H9 (cell line): Measurements from ENCODE around the gene ST6GALNAC6. TPM values are rescaled to one million over a fixed set of nuclear protein-coding genes. Genes with fewer than 3 reads are reported as not detected.
A peak's percentile ranks its signal among the peaks of the same experiment; 100 is the strongest.

Experiments used
- DNase-seq: peaks from one replicate; pipeline ENCODE4 v3.0.0-alpha.2; 2017
- H2AFZ ChIP-seq: one replicate; pipeline ENCODE4 v1.6.1; 2013; ENCODE audit warnings: mild to moderate bottlenecking, low read length, control low read depth, moderate library complexity
- H2AK5ac ChIP-seq: 2 replicates; pipeline ENCODE4 v1.6.1; 2013; ENCODE audit warnings: low read length, control low read depth, mixed read lengths; ENCODE audit not compliant: insufficient read length
- H2BK120ac ChIP-seq: one replicate; pipeline ENCODE4 v1.6.1; 2013; ENCODE audit warnings: low read depth, mild to moderate bottlenecking, low read length, control low read depth, inconsistent platforms; ENCODE audit not compliant: poor library complexity, severe bottlenecking
- H2BK12ac ChIP-seq: 2 replicates; pipeline ENCODE4 v1.6.1; 2013; ENCODE audit warnings: low read length, control low read depth, mixed read lengths, low read depth; ENCODE audit not compliant: insufficient read length
- H2BK15ac ChIP-seq: 2 replicates; pipeline ENCODE4 v1.6.1; 2013; ENCODE audit warnings: low read depth, low read length, control low read depth
- H2BK20ac ChIP-seq: one replicate; pipeline ENCODE4 v1.6.1; 2013; ENCODE audit warnings: low read depth, mild to moderate bottlenecking, low read length, control low read depth, inconsistent platforms; ENCODE audit not compliant: poor library complexity, severe bottlenecking
- H2BK5ac ChIP-seq: 2 replicates; pipeline ENCODE4 v1.6.1; 2013; ENCODE audit warnings: low read length, control low read depth, mixed read lengths; ENCODE audit not compliant: insufficient read length
- H3K14ac ChIP-seq: 2 replicates; pipeline ENCODE4 v1.6.1; 2013; ENCODE audit warnings: low read length, control low read depth; ENCODE audit not compliant: insufficient read depth
- H3K18ac ChIP-seq: 2 replicates; pipeline ENCODE4 v1.6.1; 2013; ENCODE audit warnings: low read depth, mild to moderate bottlenecking, mixed read lengths, low read length, control low read depth; ENCODE audit not compliant: insufficient read length
- H3K23ac ChIP-seq: 2 replicates; pipeline ENCODE4 v1.6.1; 2013; ENCODE audit warnings: low read length, control low read depth, mixed read lengths, low read depth; ENCODE audit not compliant: insufficient read length
- H3K23me2 ChIP-seq: 2 replicates; pipeline ENCODE4 v1.6.1; 2013; ENCODE audit warnings: low read depth, mild to moderate bottlenecking, mixed read lengths, low read length, control low read depth; ENCODE audit not compliant: insufficient read length, poor library complexity, severe bottlenecking
- H3K27ac ChIP-seq: 2 replicates; pipeline ENCODE4 v1.5.1; 2013; ENCODE audit warnings: low read length, control low read depth, mixed read lengths, low read depth; ENCODE audit not compliant: insufficient read length
- H3K27me3 ChIP-seq: 2 replicates; pipeline ENCODE4 v1.6.1; 2013; ENCODE audit warnings: low read length, control low read depth, inconsistent platforms; ENCODE audit not compliant: insufficient read depth
- H3K4ac ChIP-seq: 2 replicates; pipeline ENCODE4 v1.6.1; 2013; ENCODE audit warnings: low read depth, mild to moderate bottlenecking, control low read depth, inconsistent platforms, low read length, moderate library complexity
- H3K4me1 ChIP-seq: 2 replicates; pipeline ENCODE4 v1.6.1; 2013; ENCODE audit warnings: low read length, control low read depth, inconsistent platforms; ENCODE audit not compliant: insufficient read depth
- H3K4me2 ChIP-seq: 2 replicates; pipeline ENCODE4 v1.6.1; 2013; ENCODE audit warnings: low read length, control low read depth, mixed read lengths; ENCODE audit not compliant: insufficient read length, insufficient read depth
- H3K56ac ChIP-seq: 2 replicates; pipeline ENCODE4 v1.6.1; 2013; ENCODE audit warnings: low read depth, mild to moderate bottlenecking, mixed read lengths, low read length, control low read depth; ENCODE audit not compliant: insufficient read length
- H3K79me1 ChIP-seq: 2 replicates; pipeline ENCODE4 v1.6.1; 2013; ENCODE audit warnings: low read depth, mild to moderate bottlenecking, moderate library complexity, low read length, control low read depth, inconsistent platforms; ENCODE audit not compliant: insufficient read depth, poor library complexity, severe bottlenecking
- H3K79me2 ChIP-seq: 2 replicates; pipeline ENCODE4 v1.6.1; 2013; ENCODE audit warnings: low read length, control low read depth, inconsistent platforms; ENCODE audit not compliant: insufficient read depth
- H3K9ac ChIP-seq: 2 replicates; pipeline ENCODE4 v1.6.1; 2013; ENCODE audit warnings: low read length, control low read depth, mixed read lengths; ENCODE audit not compliant: insufficient read length; ENCODE audit errors: extremely low read depth
- H3K9me3 ChIP-seq: one replicate; pipeline ENCODE4 v1.6.1; 2013; ENCODE audit warnings: low read depth, low read length, inconsistent platforms; ENCODE audit not compliant: control insufficient read depth
- H3T11ph ChIP-seq: one replicate; pipeline ENCODE4 v1.6.1; 2013; ENCODE audit warnings: mild to moderate bottlenecking, low read length, control low read depth, inconsistent platforms
- H4K20me1 ChIP-seq: one replicate; pipeline ENCODE4 v1.6.1; 2013; ENCODE audit not compliant: control insufficient read depth, insufficient read length, insufficient read depth
- H4K5ac ChIP-seq: 2 replicates; pipeline ENCODE4 v1.6.1; 2013; ENCODE audit warnings: low read depth, mild to moderate bottlenecking, mixed read lengths, low read length, control low read depth; ENCODE audit not compliant: insufficient read length
- H4K8ac ChIP-seq: replicated peaks from 2 replicates; pipeline ENCODE4 v1.6.1; 2013; ENCODE audit warnings: low read length, control low read depth, mixed read lengths, low read depth; ENCODE audit not compliant: insufficient read length
- H4K91ac ChIP-seq: 2 replicates; pipeline ENCODE4 v1.6.1; 2013; ENCODE audit warnings: low read depth, mild to moderate bottlenecking, moderate library complexity, mixed read lengths, low read length, control low read depth; ENCODE audit not compliant: insufficient read length
- H3K27ac Mint-ChIP-seq, 3 experiments: 2 replicates in 2 of 3; 3 replicates in 1 of 3; pipeline ENCODE4 v1.8.0; 2020 to 2021; ENCODE audit warnings: mixed read lengths in 3 of 3, mild to moderate bottlenecking in 1 of 3, moderate library complexity in 1 of 3
- H3K27me3 Mint-ChIP-seq: 2 replicates; pipeline ENCODE4 v1.8.0; 2021; ENCODE audit warnings: low read depth, mild to moderate bottlenecking, moderate library complexity, mixed read lengths
- H3K36me3 Mint-ChIP-seq, 3 experiments: 2 replicates in 2 of 3; 3 replicates in 1 of 3; pipeline ENCODE4 v1.8.0; 2020 to 2021; ENCODE audit warnings: low read depth in 3 of 3, mixed read lengths in 3 of 3; ENCODE audit not compliant: insufficient read depth in 1 of 3
- H3K4me1 Mint-ChIP-seq, 2 experiments: 2 replicates each; pipeline ENCODE4 v1.8.0; 2020; ENCODE audit warnings: mixed read lengths in 2 of 2
- H3K4me3 Mint-ChIP-seq, 2 experiments: 2 replicates in 1 of 2; 3 replicates in 1 of 2; pipeline ENCODE4 v1.8.0; 2020 to 2021; ENCODE audit warnings: mild to moderate bottlenecking in 2 of 2, mixed read lengths in 2 of 2, moderate library complexity in 1 of 2
- H3K9me3 Mint-ChIP-seq, 2 experiments: 2 replicates in 1 of 2; 3 replicates in 1 of 2; pipeline ENCODE4 v1.8.0; 2020; ENCODE audit warnings: mild to moderate bottlenecking in 2 of 2, mixed read lengths in 2 of 2, moderate library complexity in 1 of 2
- CTCF ChIP-seq: fragments of 200-600 bp; sonication (generic); conservative IDR thresholded peaks from 3 replicates; pipeline ENCODE4 v1.8.0; 2021; ENCODE audit warnings: antibody characterized with exemption, mild to moderate bottlenecking
- WGBS: extraction: QIAGEN DNeasy Blood & Tissue Kit; methylation state at CpG from one replicate; pipeline ENCODE4 v1.1.7; 2013; ENCODE audit warnings: missing lambda C conversion rate, low lambda C conversion rate, mixed read lengths; ENCODE audit not compliant: insufficient read length; ENCODE audit errors: extremely low coverage; 5-methylcytosine and 5-hydroxymethylcytosine counted together
- total RNA-seq: library from RNA; stranded (reverse); gene quantifications from 2 replicates; pipeline ENCODE4 v1.2.1, GENCODE V29; 2021

The ST6GALNAC6 gene
- total RNA-seq, 1 experiment from 2014 or later: 29.8 TPM

DNA sequence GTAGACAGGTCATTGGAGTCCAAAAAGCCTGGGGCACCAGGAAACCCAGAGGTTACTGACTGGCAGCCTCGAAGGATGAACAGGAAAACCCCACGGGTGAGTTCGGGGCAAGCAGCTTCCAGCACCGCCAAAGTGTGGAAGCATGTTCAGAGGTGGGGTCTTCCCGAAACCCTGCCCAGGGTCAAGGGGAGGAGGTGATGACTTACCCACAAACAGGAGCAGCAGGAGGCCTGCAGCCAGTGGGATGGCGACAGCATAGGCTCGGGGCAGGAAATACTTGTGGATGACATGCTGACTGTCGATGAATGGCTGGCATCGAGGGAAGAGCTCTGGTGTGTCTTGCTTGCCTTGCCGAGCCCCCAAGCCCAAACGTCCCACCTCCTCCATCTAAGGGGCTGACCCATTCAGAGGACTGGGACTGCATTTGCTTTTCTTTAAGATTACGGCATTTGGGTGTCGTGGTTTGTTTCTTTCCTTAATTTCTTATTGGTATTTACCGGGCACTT lies 37.0 kb upstream of the ST6GALNAC6 start:
- Histone ChIP-seq H3K79me2 (no peaks in the 10 kb centered on the region), H2AFZ (no peak overlapping the region), H3K27ac (no peak overlapping the region), H4K5ac (no peak overlapping the region), H3K9me3 (no peaks in the 10 kb centered on the region), H3K14ac (no peak overlapping the region), H3K4me1 (no peaks in the 10 kb centered on the region), H3K23me2 (peaks cover 6% of the 10 kb centered on the region), H2AK5ac (no peak overlapping the region), H3K27me3 (no peaks in the 10 kb centered on the region), H3K9ac (no peak overlapping the region), H2BK12ac (no peak overlapping the region), H4K20me1 (no peaks in the 10 kb centered on the region), H3K4ac (no peak overlapping the region), H4K91ac (no peak overlapping the region), H2BK20ac (no peak overlapping the region), H3K4me2 (peak overlapping the region; percentile 96), H2BK5ac (no peak overlapping the region), H2BK120ac (no peak overlapping the region), H3K79me1 (peaks cover 10% of the 10 kb centered on the region), H2BK15ac (no peak overlapping the region), H3K18ac (no peak overlapping the region), H3K23ac (no peak overlapping the region), H3K56ac (no peak overlapping the region), H3T11ph (no peak overlapping the region), H4K8ac (no peak overlapping the region)
- Mint-ChIP-seq H3K4me3 (peak overlapping the region; percentile 84 to 96), H3K27me3 (peaks cover 6% of the 10 kb centered on the region), H3K9me3 (no peaks in the 10 kb centered on the region; a peak in 1 of 5 replicates), H3K4me1 (peaks cover 28 to 32% of the 10 kb centered on the region in 2 experiments), H3K36me3 (peaks cover 2 to 22% (median 17%) of the 10 kb centered on the region in 3 experiments; a peak in 6 of 7 replicates), H3K27ac (no peak overlapping the region)
- DNase-seq: no peak
- no peak for TF ChIP-seq CTCF
- WGBS: no CpG with 5 or more reads among the region's 14 CpGs
